Panc1 (cell line): ENCODE measurements around the gene GOLGA6L10. TPM values are rescaled to one million over a fixed set of nuclear protein-coding genes. Genes with fewer than 3 reads are reported as not detected.
"Not testable (repeated sequence)": the region's sequence is repeated elsewhere in the genome, so short reads cannot be mapped to it uniquely, and the experiment has no call there.

Experiments
- ATAC-seq: fragments of 200-7000 bp; cut with Tn5 transposase; 2 replicates; pipeline ENCODE4 v1.9.1; 2020; ENCODE audit warnings: mild to moderate bottlenecking, moderate library complexity
- BruUV-seq: library from RNA; stranded (reverse); fragments of 400-500 nt; replicated peaks from 2 replicates; lab custom pipeline; 2021; lab: Mats Ljungman, UMichigan
- CTCF ChIA-PET: fragments of 300-600 bp; sonication (Branson Sonifier 250); formaldehyde crosslinking; loops from one replicate; lab custom pipeline; 2022; ENCODE audit warnings: antibody characterized with exemption; lab: Charles Lee
- POLR2A ChIA-PET: fragments of 300-600 bp; sonication (Branson Sonifier 250); formaldehyde crosslinking; loops from one replicate; lab custom pipeline; 2022; ENCODE audit warnings: antibody characterized with exemption; lab: Charles Lee
- DNase-seq: peaks from one replicate; pipeline ENCODE4 v3.0.0-alpha.2; 2010; ENCODE audit warnings: low read depth, low spot score
- H3K27ac ChIP-seq: 2 replicates; pipeline ENCODE4 v1.5.1; 2011; ENCODE audit warnings: mild to moderate bottlenecking, low read length, inconsistent platforms
- H3K27me3 ChIP-seq: fragments of 200-500 bp; sonication (Bioruptor generic); 2 replicates; pipeline ENCODE4 v1.6.0; 2014; ENCODE audit warnings: low read length, inconsistent platforms; ENCODE audit not compliant: control insufficient read depth, insufficient read depth
- H3K36me3 ChIP-seq: fragments of 200-500 bp; sonication (Bioruptor generic); 2 replicates; pipeline ENCODE4 v1.5.1; 2014; ENCODE audit warnings: inconsistent platforms, mild to moderate bottlenecking, low read length, moderate library complexity; ENCODE audit not compliant: control insufficient read depth, insufficient read depth
- H3K4me1 ChIP-seq: 2 replicates; pipeline ENCODE4 v1.5.1; 2011; ENCODE audit warnings: inconsistent platforms, mild to moderate bottlenecking, low read length, moderate library complexity; ENCODE audit not compliant: control insufficient read depth, insufficient read depth
- H3K4me3 ChIP-seq, 2 experiments: 2 replicates each; pipeline ENCODE4 v1.5.1; 2011 to 2012; ENCODE audit warnings: low read depth in 2 of 2, low read length in 2 of 2, mild to moderate bottlenecking in 2 of 2, inconsistent platforms in 1 of 2, moderate library complexity in 1 of 2
- H3K9me3 ChIP-seq: fragments of 200-500 bp; sonication (Bioruptor generic); 2 replicates; pipeline ENCODE4 v1.5.1; 2014; ENCODE audit warnings: low read depth, mild to moderate bottlenecking, inconsistent platforms, low read length, moderate library complexity; ENCODE audit not compliant: control insufficient read depth, insufficient read depth
- CTCF ChIP-seq: fragments of 450-650 bp; IDR thresholded peaks from 2 replicates; pipeline ENCODE4 v1.5.1; 2017; ENCODE audit warnings: mild to moderate bottlenecking
- POLR2AphosphoS5 ChIP-seq: IDR thresholded peaks from 2 replicates; pipeline ENCODE4 v1.6.1; 2012; ENCODE audit warnings: mild to moderate bottlenecking, low read depth, low read length, moderate library complexity
- REST ChIP-seq, 2 experiments: IDR thresholded peaks; 2 replicates each; pipeline ENCODE4 v1.6.1; 2011 to 2012; ENCODE audit warnings: low read depth in 2 of 2, control low read depth in 1 of 2, low read length in 1 of 2, mild to moderate bottlenecking in 1 of 2, moderate library complexity in 1 of 2; ENCODE audit not compliant: insufficient read depth in 1 of 2
- SIN3A ChIP-seq: IDR thresholded peaks from 2 replicates; pipeline ENCODE4 v1.6.1; 2012; ENCODE audit warnings: low read depth, mild to moderate bottlenecking, low read length, moderate library complexity, borderline replicate concordance; ENCODE audit not compliant: insufficient read depth
- TCF7L2 ChIP-seq: IDR thresholded peaks from 2 replicates; pipeline ENCODE4 v1.6.1; 2011; ENCODE audit warnings: mild to moderate bottlenecking, low read depth, low read length, inconsistent platforms
- in situ Hi-C: cut with HindIII; loops from 2 replicates; pipeline ENCODE4 v1.10.0; 2016; ENCODE audit warnings: low sequenced_read_pairs, low pct_unique_long_range_greater_than_20kb
- intact Hi-C: fragments of 100-400 bp; cut with micrococcal nuclease; formaldehyde crosslinking; loops from one replicate; pipeline ENCODE4 v1.10.0; 2022; ENCODE audit not compliant: unreplicated experiment
- total RNA-seq: library from RNA; stranded (reverse); gene quantifications from one replicate; pipeline ENCODE4 v1.2.1, GENCODE V29; 2021; ENCODE audit not compliant: unreplicated experiment

Gene GOLGA6L10
- total RNA-seq, 1 experiment from 2014 or later, result 3.5 TPM

DNA sequence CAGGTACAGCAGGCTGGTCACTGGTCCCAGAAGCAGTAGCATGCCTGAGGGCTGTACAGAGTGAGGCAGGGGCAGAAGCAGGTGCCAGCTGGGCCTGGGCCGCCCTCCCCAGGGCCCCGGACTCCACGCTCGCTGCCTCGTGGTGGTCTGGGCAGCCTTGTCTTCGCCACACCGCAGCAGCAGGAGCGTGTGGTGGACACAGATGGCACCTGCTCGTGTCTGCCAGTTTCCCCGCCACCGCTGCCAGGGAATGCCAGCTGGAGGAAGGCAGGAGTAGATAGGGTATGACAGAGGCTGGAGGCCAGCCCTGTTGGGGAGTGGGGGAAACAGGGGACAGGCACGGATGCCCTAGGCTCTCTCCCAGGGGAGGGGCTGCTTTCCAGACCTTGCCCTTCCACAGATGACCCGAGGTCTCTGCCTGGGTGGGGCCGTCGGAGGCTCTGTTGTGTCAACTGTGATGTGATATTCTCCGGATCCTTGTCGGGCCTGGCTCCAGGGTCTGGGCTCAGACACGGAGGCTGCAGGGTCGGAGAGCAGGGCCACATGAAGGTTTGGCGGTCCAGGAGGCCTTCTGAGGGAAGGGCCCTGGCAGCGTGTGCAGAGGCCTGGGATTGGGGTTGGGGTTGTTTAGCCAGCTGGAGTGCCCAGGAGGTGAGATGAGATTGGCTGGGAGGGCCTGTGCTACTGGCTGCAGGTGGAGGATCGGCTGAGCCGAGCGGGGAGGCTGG is 33.6 kb downstream of the GOLGA6L10 start:
- ChIA-PET CTCF (no interaction called here), POLR2A (no interaction called here)
- intact Hi-C loops, result no loop called here
- no peak for TF ChIP-seq CTCF
- TF ChIP-seq SIN3A, result no peak
- TF ChIP-seq POLR2AphosphoS5, result no peak
- no peak for TF ChIP-seq TCF7L2
- no peak for TF ChIP-seq REST (IDR thresholded peaks at IDR 0.05; ENCODE audit: insufficient read depth in 1 of 2, low read depth in 2 of 2, low read length in 1 of 2)
- no peaks in the 10 kb centered on the region for H3K36me3 ChIP-seq
- no peak overlapping the region for H3K27ac ChIP-seq
- no peaks in the 10 kb centered on the region for H3K9me3 ChIP-seq
- no peaks in the 10 kb centered on the region for H3K4me1 ChIP-seq
- no peak for DNase-seq
- ATAC-seq, result no peak
- BruUV-seq, result no TSS peak
- no peaks in the 10 kb centered on the region for H3K27me3 ChIP-seq
- H3K4me3 ChIP-seq, result no peak overlapping the region
- in situ Hi-C loops, result no loop called here

DNA sequence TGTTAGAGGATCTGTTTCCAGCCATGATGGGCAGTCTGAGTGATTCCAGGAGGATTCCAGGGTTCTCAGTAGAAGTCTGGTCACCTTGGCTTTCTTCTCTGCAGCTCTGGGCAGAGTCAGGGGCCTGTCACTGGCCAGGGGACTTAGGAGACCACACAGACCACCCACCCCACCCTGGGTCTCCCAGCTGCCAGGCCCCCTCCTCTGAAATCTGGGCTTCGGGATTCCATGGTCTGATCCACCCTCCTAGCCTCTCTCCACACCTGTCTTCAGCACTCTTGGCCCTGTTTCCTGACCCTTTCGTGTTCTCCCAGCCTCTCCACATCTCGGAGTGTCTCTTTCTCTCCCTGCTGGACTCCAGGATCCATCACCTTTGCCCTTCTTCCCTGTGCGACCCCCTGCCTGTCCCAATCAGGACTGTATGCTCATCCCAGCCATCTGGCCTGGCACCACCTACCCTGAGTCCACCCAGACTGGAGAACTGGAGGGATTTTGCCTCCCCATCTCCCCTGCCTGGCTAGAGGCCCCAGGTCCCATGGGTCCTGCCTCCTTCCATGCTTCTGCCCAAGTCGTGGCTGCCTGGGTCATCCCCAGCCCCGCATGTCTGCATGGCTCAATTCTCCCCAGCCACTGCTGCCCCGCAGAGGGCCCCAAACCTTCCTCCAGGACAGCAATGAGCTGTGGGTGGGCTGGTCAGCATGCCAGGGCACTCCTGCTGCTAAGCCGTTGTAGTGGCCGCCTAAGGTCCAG is 34.3 kb downstream of the GOLGA6L10 start:
- no peak for TF ChIP-seq SIN3A
- no peak for TF ChIP-seq TCF7L2
- no peak for TF ChIP-seq POLR2AphosphoS5
- no peak for DNase-seq
- in situ Hi-C loops (no loop called here), intact Hi-C loops (no loop called here)
- Histone ChIP-seq H3K27ac (no peak overlapping the region), H3K4me3 (no peak overlapping the region), H3K4me1 (no peaks in the 10 kb centered on the region), H3K9me3 (no peaks in the 10 kb centered on the region), H3K36me3 (no peaks in the 10 kb centered on the region), H3K27me3 (no peaks in the 10 kb centered on the region)
- POLR2A ChIA-PET, result no interaction called here
- no peak for ATAC-seq
- CTCF ChIA-PET, result no interaction called here
- BruUV-seq, result no TSS peak

DNA sequence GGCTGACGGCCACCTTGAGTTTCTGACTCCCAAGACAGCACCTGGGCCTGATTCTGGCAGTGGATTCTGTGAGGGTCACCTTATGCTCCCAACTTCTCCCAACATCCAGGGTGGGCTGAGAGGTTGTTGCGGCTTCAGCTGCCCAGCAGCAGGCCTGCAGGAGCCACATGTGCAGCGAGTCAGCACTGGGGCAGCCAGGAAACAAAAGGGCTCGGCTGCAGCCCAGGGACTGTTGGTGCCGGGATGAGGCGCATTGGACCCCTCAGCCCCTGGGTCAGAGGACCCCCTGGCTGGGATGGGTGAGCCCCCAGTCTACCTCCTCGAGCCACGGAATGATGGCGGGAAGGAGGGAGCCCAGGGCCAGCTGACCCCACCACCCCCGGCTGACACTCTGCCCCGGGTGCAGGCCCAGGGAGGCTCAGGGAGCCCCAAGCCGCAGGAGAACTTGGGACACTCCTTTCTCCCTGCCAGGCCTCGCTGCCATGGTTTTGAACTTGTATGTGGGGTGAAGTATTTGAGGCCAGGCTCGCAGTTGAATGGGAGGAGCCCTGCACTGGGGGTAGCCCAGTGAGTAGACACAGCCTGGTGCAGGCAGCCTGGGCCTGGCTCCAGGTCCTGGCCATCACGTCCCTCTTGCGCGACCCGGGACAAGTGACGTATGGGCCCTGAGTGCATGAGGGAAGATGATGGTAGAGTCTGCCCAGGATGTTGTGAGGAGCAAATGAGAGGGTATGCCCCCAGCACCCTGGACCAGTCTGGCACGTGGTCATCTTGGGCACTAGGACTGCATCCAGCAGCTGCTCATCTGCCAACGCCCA is 35.1 kb downstream of the GOLGA6L10 start:
- POLR2A ChIA-PET, result not testable (repeated sequence)

More for the DNA sequence above, 35.1 kb downstream of the GOLGA6L10 start:
- H3K4me3 ChIP-seq, ATAC-seq, intact Hi-C loops, CTCF ChIA-PET, DNase-seq, H3K27ac ChIP-seq, H3K4me1 ChIP-seq, H3K36me3 ChIP-seq, H3K9me3 ChIP-seq, H3K27me3 ChIP-seq, in situ Hi-C loops, BruUV-seq: not testable (repeated sequence)
